GM21447 (cell line): ENCODE results near the gene ZSCAN4.

ENCODE experiments used
- ATAC-seq: cut with Tn5 transposase; IDR thresholded peaks from one replicate; pipeline ENCODE4 v1.9.1; 2021; ENCODE audit not compliant: unreplicated experiment

The ZSCAN4 gene

GRCh38 chr19:57668635-57669034 is at the start of gene ZSCAN4:
Gene ZSCAN4 (plus strand): TSS chr19:57668935. CDS start chr19:57676146, 7,211 bp downstream.
- no peak for ATAC-seq

GRCh38 chr19:57620673-57621348 is 47.9 kb upstream of the ZSCAN4 start:
- no peak for ATAC-seq

- no peak for ATAC-seq
Observed at GRCh38 chr19:57623091-57623490, 45.6 kb upstream of the ZSCAN4 start.

GRCh38 chr19:57632987-57633831 is 35.5 kb upstream of the ZSCAN4 start, which contains the start of gene ZNF211:
Gene ZNF211 (plus strand): TSS chr19:57633168. CDS start chr19:57633347, 179 bp downstream.
- ATAC-seq: peak; percentile 96

GRCh38 chr19:57633832-57634131 is 35.0 kb upstream of the ZSCAN4 start:
- no peak for ATAC-seq

- ATAC-seq: no peak
Observed at GRCh38 chr19:57637379-57637778, 31.4 kb upstream of the ZSCAN4 start.

GRCh38 chr19:57641715-57642234 is 27.0 kb upstream of the ZSCAN4 start:
- no peak for ATAC-seq

- ATAC-seq: no peak
Observed at GRCh38 chr19:57642396-57643046, 26.2 kb upstream of the ZSCAN4 start.

GRCh38 chr19:57643734-57644133 is 25.0 kb upstream of the ZSCAN4 start:
- no peak for ATAC-seq

GRCh38 chr19:57648331-57649003 is 20.3 kb upstream of the ZSCAN4 start:
- ATAC-seq: no peak

GRCh38 chr19:57651654-57651996 is 17.1 kb upstream of the ZSCAN4 start:
- ATAC-seq: no peak

- ATAC-seq: no peak
Observed at GRCh38 chr19:57653689-57654088, 15.0 kb upstream of the ZSCAN4 start.

GRCh38 chr19:57655443-57655842 is 13.3 kb upstream of the ZSCAN4 start:
- no peak for ATAC-seq

- ATAC-seq: no peak
Observed at GRCh38 chr19:57656346-57656745, 12.4 kb upstream of the ZSCAN4 start.

- no peak for ATAC-seq
Observed at GRCh38 chr19:57664269-57665127, 4.2 kb upstream of the ZSCAN4 start.

GRCh38 chr19:57665261-57665806 is 3.4 kb upstream of the ZSCAN4 start:
- ATAC-seq: no peak

GRCh38 chr19:57667228-57667627 is 1.5 kb upstream of the ZSCAN4 start:
- ATAC-seq: no peak

GRCh38 chr19:57671124-57671895 is 2.6 kb downstream of the ZSCAN4 start:
- ATAC-seq: no peak

GRCh38 chr19:57672466-57672865 is 3.7 kb downstream of the ZSCAN4 start:
- ATAC-seq: no peak
